HG02973 (cell line): ENCODE data around the gene VSTM1.
"Not testable (repeated sequence)": the region's sequence is repeated elsewhere in the genome, so short reads cannot be mapped to it uniquely, and the experiment has no call there.

Source experiments
- ATAC-seq: cut with Tn5 transposase; IDR thresholded peaks from one replicate; pipeline ENCODE4 v1.9.1; 2021; ENCODE audit warnings: moderate library complexity; ENCODE audit not compliant: unreplicated experiment

The VSTM1 gene

DNA sequence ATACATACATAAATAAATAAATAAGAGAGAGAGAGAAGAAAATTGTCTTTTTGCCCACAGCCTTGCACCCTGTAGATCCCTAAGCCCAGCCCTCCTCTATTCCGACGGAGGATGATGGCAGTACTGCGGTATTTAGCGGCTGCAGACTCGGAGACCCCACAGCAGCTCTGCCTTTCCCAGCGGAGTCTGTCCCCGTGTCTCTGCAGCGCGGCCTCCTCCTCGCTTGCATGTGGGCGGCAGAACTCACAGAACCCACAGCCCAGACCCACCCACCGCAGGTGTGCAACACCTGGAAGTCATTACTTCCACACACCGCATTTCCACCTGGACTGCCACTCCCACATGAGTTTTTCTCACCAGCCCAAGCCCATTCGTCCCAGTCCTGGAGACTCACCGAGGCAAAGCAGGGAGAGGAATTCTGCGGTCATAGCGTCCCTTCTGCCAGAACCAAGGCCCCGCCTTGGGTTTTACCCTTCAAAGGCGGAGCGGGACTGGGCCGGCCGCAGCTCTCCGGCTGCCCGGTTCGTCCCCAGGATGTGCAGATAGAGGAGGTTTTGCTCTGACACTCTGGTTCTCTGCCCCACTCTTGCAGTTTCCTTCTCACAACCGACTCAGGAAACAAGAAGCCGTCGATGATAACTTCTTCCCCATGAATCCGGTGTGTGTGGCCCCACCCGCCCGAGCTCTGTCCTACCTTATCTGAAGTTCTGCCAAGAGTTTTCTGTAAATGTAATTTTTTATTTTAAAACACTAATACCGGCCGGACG lies at the start of gene VSTM1:
VSTM1 (minus strand) TSS at position 548 of the 767 bp plus-strand sequence; CDS start at position 428, 120 bp downstream.
- ATAC-seq: no peak

DNA sequence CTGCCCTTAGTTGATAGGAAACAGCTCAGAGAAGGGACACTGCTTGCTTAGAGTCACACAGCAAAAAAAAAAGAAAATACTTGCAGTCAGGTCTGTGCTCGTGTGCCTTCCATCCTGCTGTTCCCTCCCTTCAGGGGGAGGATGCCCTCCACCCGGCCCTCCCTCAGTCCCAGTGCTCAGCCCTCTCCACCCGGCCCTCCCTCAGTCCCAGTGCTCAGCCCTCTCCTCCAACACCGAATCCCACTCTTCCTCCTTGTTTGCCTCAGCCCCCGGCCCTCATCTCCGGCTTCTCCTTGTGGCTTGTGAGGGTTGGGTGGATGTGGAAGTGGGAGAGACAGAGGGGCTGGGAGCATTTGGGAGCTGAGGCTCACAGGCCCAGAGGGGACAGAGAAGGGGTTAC lies 46.0 kb upstream of the VSTM1 start:
- no peak for ATAC-seq

DNA sequence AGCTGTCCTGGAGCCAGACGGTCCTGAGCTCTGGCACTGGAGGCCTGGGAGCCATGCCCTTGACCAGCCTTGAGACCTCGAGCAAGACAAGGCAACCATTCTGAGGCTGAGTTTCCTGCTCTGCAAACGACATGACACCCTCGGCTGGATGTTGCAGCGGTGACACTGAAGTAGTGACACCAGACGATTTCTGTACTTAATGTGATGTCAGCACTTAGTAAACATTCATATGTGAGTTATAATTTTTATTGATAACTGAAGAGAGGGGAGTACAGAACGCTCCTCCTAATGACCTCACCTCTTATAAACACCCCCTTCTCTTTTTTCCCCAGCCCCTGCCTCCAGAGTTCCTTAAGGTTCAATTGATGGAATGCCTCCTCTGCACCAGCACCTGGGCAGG lies 44.8 kb upstream of the VSTM1 start:
- ATAC-seq: no peak

DNA sequence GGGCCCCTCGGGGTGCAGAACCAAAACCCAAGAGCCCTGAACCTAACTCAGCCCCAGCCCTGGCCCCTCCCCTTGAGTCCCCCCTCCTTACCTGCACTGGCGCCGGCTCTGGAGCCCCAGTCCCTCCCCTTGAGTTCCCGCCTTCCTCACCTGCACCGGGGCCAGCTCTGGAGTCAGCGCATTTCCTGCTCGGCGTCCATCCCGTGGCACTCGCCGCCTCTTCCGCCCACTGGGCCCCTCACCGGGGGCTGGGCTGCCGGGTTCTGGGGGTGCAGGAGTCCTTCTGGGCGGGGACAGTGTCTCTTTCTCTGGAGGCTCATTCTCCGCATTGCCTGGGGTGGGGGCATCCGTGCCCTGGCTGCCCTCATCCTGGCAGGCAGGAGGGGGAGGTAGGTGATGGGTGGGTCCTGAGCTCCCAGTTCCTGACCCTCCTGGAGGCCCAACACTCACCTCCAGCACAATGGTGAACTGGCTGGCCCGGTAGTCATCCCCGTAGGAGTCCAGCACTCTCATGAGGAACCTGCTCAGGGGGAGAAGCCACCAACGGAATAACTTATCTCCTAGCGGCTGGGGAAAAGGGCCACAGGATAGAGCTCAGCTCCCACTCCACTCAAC lies 44.3 kb upstream of the VSTM1 start:
- ATAC-seq: no peak

GRCh38 chr19:54106716-54107115 lies 43.0 kb upstream of the VSTM1 start:
- ATAC-seq: no peak

GRCh38 chr19:54105796-54106195 lies 42.1 kb upstream of the VSTM1 start:
- ATAC-seq: no peak

DNA sequence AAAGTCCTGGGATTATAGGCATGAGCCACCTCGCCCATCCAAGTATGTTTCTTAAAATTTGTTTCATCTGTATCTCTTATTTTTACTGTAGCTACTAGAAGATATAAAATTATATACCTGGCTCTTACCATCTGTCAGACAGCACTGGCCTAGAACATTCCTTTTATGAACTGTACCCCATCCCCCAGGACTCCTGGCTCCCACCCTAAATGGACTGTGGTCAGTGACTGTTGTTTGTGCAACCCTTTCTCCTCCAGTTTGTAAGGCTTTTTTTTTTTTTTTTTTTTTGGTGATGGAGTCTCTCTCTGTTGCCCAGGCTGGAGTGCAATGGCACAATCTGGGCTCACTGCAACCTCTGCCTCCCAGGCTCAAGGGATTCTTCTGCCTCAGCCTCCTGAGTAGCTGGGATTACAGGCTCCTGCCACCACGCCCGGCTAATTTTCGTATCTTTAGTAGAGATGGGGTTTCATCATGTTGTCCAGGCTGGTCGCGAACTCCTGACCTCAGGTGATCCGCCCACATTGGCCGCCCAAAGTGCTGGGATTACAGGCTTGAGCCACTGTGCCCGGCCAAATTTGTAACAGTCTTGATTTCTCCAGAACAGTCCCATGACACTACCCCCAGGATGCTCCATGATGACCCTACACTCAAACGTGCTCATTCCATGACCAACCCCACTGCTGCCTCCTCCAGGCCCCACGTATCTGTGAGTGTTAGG lies 41.5 kb upstream of the VSTM1 start:
- ATAC-seq: no peak

GRCh38 chr19:54102421-54103169 lies 38.9 kb upstream of the VSTM1 start, which contains the start of gene NDUFA3:
Gene NDUFA3 (plus strand): TSS chr19:54102855. CDS start chr19:54102879, 24 bp downstream.
- peak; percentile 93 for ATAC-seq

DNA sequence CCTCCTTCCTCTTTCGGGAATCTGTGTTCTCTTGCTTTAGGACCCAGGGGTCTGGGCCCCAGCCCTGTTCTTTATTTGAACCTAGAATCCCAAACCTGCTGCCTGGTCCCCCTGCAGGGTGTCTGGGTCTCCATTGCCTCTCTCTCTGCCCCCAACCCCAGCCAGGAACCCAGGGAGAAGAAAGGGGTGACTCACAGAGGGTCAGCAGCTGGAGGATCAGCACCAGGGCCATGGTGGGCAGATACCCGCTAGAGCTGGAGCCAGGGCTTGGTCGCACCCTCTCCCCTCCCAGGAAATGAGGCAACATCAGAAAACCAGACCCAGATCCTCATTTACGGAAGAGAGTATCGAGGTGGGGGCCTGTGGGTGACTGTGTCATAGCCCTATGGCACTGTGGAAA lies 36.9 kb upstream of the VSTM1 start, which contains the start of gene OSCAR:
OSCAR (minus strand) TSS at position 243 of the 400 bp plus-strand sequence; CDS start at position 232, 11 bp downstream.
- ATAC-seq: no peak

GRCh38 chr19:54099903-54100255 lies 36.2 kb upstream of the VSTM1 start:
- ATAC-seq: not testable (repeated sequence)

- no peak for ATAC-seq
Observed at GRCh38 chr19:54099190-54099902, 35.6 kb upstream of the VSTM1 start.

GRCh38 chr19:54096617-54097106 lies 33.0 kb upstream of the VSTM1 start:
- ATAC-seq: no peak

DNA sequence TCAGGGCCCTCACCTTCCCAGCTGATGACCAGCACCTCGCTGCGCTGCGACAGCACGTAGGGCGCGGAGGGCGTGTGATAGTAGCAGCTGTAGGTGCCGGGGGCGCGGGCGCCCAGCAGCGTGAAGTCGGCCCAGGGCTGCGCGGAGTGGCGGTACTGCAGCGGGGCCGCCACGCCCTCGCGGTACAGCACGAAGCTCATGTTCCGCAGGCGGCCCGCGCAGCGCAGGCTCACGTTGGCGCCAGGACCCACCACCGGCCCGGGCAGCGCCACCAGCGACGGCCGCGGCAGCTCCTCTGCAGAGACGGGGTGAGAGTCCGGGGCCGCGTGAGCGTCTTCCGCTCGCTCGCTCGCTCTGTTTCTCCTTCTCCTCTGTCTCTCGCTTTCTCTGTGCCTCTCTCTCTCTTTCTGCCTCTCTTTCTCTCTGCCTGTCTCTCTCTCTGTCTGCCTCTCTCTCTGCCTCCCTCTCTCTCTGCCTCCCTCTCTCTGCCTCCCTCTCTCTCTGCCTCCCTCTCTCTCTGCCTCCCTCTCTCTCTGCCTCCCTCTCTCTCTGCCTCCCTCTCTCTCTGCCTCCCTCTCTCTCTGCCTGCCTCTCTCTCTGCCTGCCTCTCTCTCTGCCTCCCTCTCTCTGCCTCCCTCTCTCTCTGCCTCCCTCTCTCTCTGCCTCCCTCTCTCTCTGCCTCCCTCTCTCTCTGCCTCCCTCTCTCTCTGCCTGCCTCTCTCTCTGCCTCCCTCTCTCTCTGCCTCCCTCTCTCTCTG lies 32.3 kb upstream of the VSTM1 start:
- not testable (repeated sequence) for ATAC-seq

GRCh38 chr19:54095136-54095858 lies 31.6 kb upstream of the VSTM1 start:
- no peak for ATAC-seq

- no peak for ATAC-seq
Observed at GRCh38 chr19:54094426-54095000, 30.8 kb upstream of the VSTM1 start.

- ATAC-seq: no peak
Observed at GRCh38 chr19:54084410-54084809, 20.7 kb upstream of the VSTM1 start.

DNA sequence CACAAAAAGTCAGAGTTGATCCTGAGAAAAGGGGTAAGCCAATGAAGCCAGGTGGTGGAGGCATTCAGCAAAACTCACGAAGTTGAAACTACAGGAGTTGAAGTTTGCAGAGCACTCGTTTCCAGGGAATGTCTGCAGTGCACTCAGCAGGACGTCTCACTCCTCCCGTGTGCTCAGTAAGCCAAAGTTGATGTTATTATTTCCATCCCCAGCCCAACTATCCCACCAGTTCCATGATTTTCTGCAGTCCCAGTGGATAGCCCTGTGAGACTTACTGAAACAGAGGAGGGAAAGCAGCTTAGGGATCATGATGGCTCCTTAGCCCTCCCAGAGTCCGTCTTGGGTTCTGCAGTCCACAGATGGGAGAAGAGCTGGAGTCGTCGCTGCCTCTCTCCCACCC lies 17.3 kb upstream of the VSTM1 start, which contains the start of gene TARM1:
TARM1 (minus strand) TSS at position 334 of the 400 bp plus-strand sequence; CDS start at position 309, 25 bp downstream.
- ATAC-seq: no peak

- ATAC-seq: no peak
Observed at GRCh38 chr19:54077334-54077733, 13.6 kb upstream of the VSTM1 start.
